WTC11 (cell line): Measurements from ENCODE around the gene AAGAB. TPM values are rescaled to one million over a fixed set of nuclear protein-coding genes. Genes with fewer than 3 reads are reported as not detected.
"Not testable (repeated sequence)": the region's sequence is repeated elsewhere in the genome, so short reads cannot be mapped to it uniquely, and the experiment has no call there.

Source experiments
- ATAC-seq: fragments of 200-7000 bp; cut with Tn5 transposase; 2 replicates; pipeline ENCODE4 v1.10.0; 2021; ENCODE audit warnings: mild to moderate bottlenecking, moderate library complexity
- CTCF ChIA-PET: fragments of 300-600 bp; sonication (Branson Sonifier 250); formaldehyde crosslinking; loops from one replicate; lab custom pipeline; 2021; ENCODE audit warnings: antibody characterized with exemption; lab: Charles Lee
- POLR2A ChIA-PET: fragments of 350-600 bp; sonication (Branson Sonifier 250); formaldehyde crosslinking; loops from one replicate; lab custom pipeline; 2021; ENCODE audit warnings: antibody characterized with exemption; lab: Charles Lee
- DNase-seq: peaks from one replicate; pipeline ENCODE4 v3.0.0; 2021; ENCODE audit warnings: low spot score
- H3K27ac Mint-ChIP-seq: 2 replicates; pipeline ENCODE4 v1.8.0; 2021; ENCODE audit warnings: mixed read lengths
- H3K27me3 Mint-ChIP-seq: 2 replicates; pipeline ENCODE4 v1.8.0; 2021; ENCODE audit warnings: low read depth, mild to moderate bottlenecking, moderate library complexity, mixed read lengths
- H3K36me3 Mint-ChIP-seq: 2 replicates; pipeline ENCODE4 v1.8.0; 2021; ENCODE audit warnings: mixed read lengths
- H3K4me1 Mint-ChIP-seq: 2 replicates; pipeline ENCODE4 v1.8.0; 2022; ENCODE audit warnings: mixed read lengths
- H3K4me3 Mint-ChIP-seq: 2 replicates; pipeline ENCODE4 v1.8.0; 2021; ENCODE audit warnings: mild to moderate bottlenecking, moderate library complexity, mixed read lengths
- H3K9me3 Mint-ChIP-seq: 2 replicates; pipeline ENCODE4 v1.8.0; 2021; ENCODE audit warnings: mixed read lengths
- E2F5 ChIP-seq: sonication (generic); formaldehyde crosslinking; IDR thresholded peaks from 2 replicates; pipeline ENCODE4 v1.8.1; 2022; ENCODE audit warnings: mild to moderate bottlenecking, moderate library complexity, missing genetic modification reagents
- ELF4 ChIP-seq: sonication (generic); formaldehyde crosslinking; IDR thresholded peaks from 2 replicates; pipeline ENCODE4 v1.8.1; 2022; ENCODE audit warnings: low read depth, mild to moderate bottlenecking, moderate library complexity, missing genetic modification reagents
- ESRRA ChIP-seq: sonication (generic); formaldehyde crosslinking; IDR thresholded peaks from 2 replicates; pipeline ENCODE4 v1.8.1; 2022; ENCODE audit warnings: mild to moderate bottlenecking, missing genetic modification reagents, borderline replicate concordance
- FOXP1 ChIP-seq: sonication (generic); formaldehyde crosslinking; IDR thresholded peaks from 2 replicates; pipeline ENCODE4 v1.8.0; 2022; ENCODE audit warnings: missing genetic modification reagents, mild to moderate bottlenecking, moderate library complexity, borderline replicate concordance
- GABPB1 ChIP-seq: sonication (generic); formaldehyde crosslinking; IDR thresholded peaks from 2 replicates; pipeline ENCODE4 v1.8.1; 2023; ENCODE audit warnings: mild to moderate bottlenecking, missing genetic modification reagents
- GRHL2 ChIP-seq: fragments of 250-450 bp; sonication (Bioruptor Pico); IDR thresholded peaks from 2 replicates; pipeline ENCODE4 v1.8.0; 2022; ENCODE audit warnings: mild to moderate bottlenecking, moderate library complexity; ENCODE audit not compliant: insufficient replicate concordance, severe bottlenecking
- HMGA2 ChIP-seq: fragments of 250-450 bp; sonication (Bioruptor Pico); IDR thresholded peaks from 2 replicates; pipeline ENCODE4 v1.4.0; 2021; ENCODE audit warnings: mild to moderate bottlenecking, moderate library complexity
- PRRX2 ChIP-seq: fragments of 250-450 bp; sonication (Bioruptor Pico); IDR thresholded peaks from 2 replicates; pipeline ENCODE4 v1.8.0; 2021; ENCODE audit warnings: mild to moderate bottlenecking
- RORB ChIP-seq: fragments of 250-450 bp; sonication (Bioruptor Pico); IDR thresholded peaks from 2 replicates; pipeline ENCODE4 v1.9.0; 2021; ENCODE audit warnings: mild to moderate bottlenecking
- SMAD4 ChIP-seq: sonication (generic); formaldehyde crosslinking; IDR thresholded peaks from 2 replicates; pipeline ENCODE4 v1.8.0; 2022; ENCODE audit warnings: mild to moderate bottlenecking, missing genetic modification reagents
- SOX15 ChIP-seq: fragments of 250-450 bp; sonication (Bioruptor Pico); IDR thresholded peaks from 2 replicates; pipeline ENCODE4 v1.9.0; 2021; ENCODE audit warnings: mild to moderate bottlenecking
- TCF7 ChIP-seq: sonication (generic); formaldehyde crosslinking; IDR thresholded peaks from 2 replicates; pipeline ENCODE4 v1.8.0; 2022; ENCODE audit warnings: mild to moderate bottlenecking, low read depth, missing genetic modification reagents, moderate library complexity
- TP53 ChIP-seq: sonication (generic); formaldehyde crosslinking; IDR thresholded peaks from 2 replicates; pipeline ENCODE4 v1.8.1; 2023; ENCODE audit warnings: mild to moderate bottlenecking, missing genetic modification reagents
- USF2 ChIP-seq: sonication (generic); formaldehyde crosslinking; IDR thresholded peaks from 2 replicates; pipeline ENCODE4 v1.8.1; 2023; ENCODE audit warnings: mild to moderate bottlenecking, missing genetic modification reagents, moderate library complexity
- ZBTB43 ChIP-seq: sonication (generic); formaldehyde crosslinking; IDR thresholded peaks from 2 replicates; pipeline ENCODE4 v1.8.1; 2023; ENCODE audit warnings: mild to moderate bottlenecking, missing genetic modification reagents
- ZNF232 ChIP-seq: sonication (generic); formaldehyde crosslinking; IDR thresholded peaks from 2 replicates; pipeline ENCODE4 v1.8.0; 2022; ENCODE audit warnings: mild to moderate bottlenecking, missing genetic modification reagents
- ZNF281 ChIP-seq: sonication (generic); formaldehyde crosslinking; IDR thresholded peaks from 2 replicates; pipeline ENCODE4 v1.8.0; 2023; ENCODE audit warnings: mild to moderate bottlenecking, missing genetic modification reagents
- ZNF317 ChIP-seq: sonication (generic); formaldehyde crosslinking; IDR thresholded peaks from 2 replicates; pipeline ENCODE4 v1.8.1; 2023; ENCODE audit warnings: low read depth, mild to moderate bottlenecking, moderate library complexity, missing genetic modification reagents, borderline replicate concordance
- ZNF396 ChIP-seq: fragments of 250-450 bp; sonication (Bioruptor Pico); IDR thresholded peaks from 2 replicates; pipeline ENCODE4 v1.8.0; 2021; ENCODE audit warnings: mild to moderate bottlenecking, moderate library complexity, borderline replicate concordance
- ZSCAN18 ChIP-seq: fragments of 250-450 bp; sonication (Bioruptor Pico); IDR thresholded peaks from 2 replicates; pipeline ENCODE4 v2.1.2; 2022; ENCODE audit warnings: mild to moderate bottlenecking, moderate library complexity
- total RNA-seq: library from RNA; stranded (reverse); gene quantifications from 3 replicates; pipeline ENCODE4 v1.2.3, GENCODE V29; 2021

AAGAB gene
- total RNA-seq, 1 experiment from 2014 or later, result 41.7 TPM

GRCh38 chr15:67259379-67259778 is 4.9 kb upstream of the AAGAB start:
- peaks cover 12% of the 10 kb centered on the region for H3K4me1 Mint-ChIP-seq
- ATAC-seq (no peak), DNase-seq (no peak)
- no peaks in the 10 kb centered on the region for H3K36me3 Mint-ChIP-seq
- H3K9me3 Mint-ChIP-seq, result no peaks in the 10 kb centered on the region
- H3K27ac Mint-ChIP-seq, result no peak overlapping the region
- peaks cover 25% of the 10 kb centered on the region for H3K27me3 Mint-ChIP-seq
- no peak overlapping the region for H3K4me3 Mint-ChIP-seq
- CTCF ChIA-PET, result no interaction called here
- POLR2A ChIA-PET, result no interaction called here
- TF ChIP-seq SMAD4 (CRISPR knock-in tag), result no peak
- TF ChIP-seq ZNF317, result no peak
- TF ChIP-seq TCF7 (CRISPR knock-in tag), result no peak
- TF ChIP-seq ESRRA (CRISPR knock-in tag), result no peak
- TF ChIP-seq GRHL2 (CRISPR knock-in tag), result no peak
- TF ChIP-seq ZNF232 (CRISPR knock-in tag), result no peak
- no peak for TF ChIP-seq PRRX2
- no peak for TF ChIP-seq SOX15 (CRISPR knock-in tag)
- TF ChIP-seq TP53 (CRISPR knock-in tag), result no peak
- no peak for TF ChIP-seq ZNF396 (CRISPR knock-in tag)
- no peak for TF ChIP-seq ELF4
- no peak for TF ChIP-seq ZSCAN18 (CRISPR knock-in tag)
- no peak for TF ChIP-seq RORB (CRISPR knock-in tag)
- no peak for TF ChIP-seq HMGA2 (CRISPR knock-in tag)
- no peak for TF ChIP-seq E2F5 (CRISPR knock-in tag)
- no peak for TF ChIP-seq USF2 (CRISPR knock-in tag)
- TF ChIP-seq FOXP1 (CRISPR knock-in tag), result no peak
- TF ChIP-seq GABPB1 (CRISPR knock-in tag), result no peak
- no peak for TF ChIP-seq ZNF281 (CRISPR knock-in tag)
- no peak for TF ChIP-seq ZBTB43 (CRISPR knock-in tag)

GRCh38 chr15:67258412-67258811 is 4.0 kb upstream of the AAGAB start:
- CTCF ChIA-PET, ATAC-seq, H3K4me3 Mint-ChIP-seq, H3K27ac Mint-ChIP-seq, H3K9me3 Mint-ChIP-seq, DNase-seq, H3K36me3 Mint-ChIP-seq: not testable (repeated sequence)
- POLR2A ChIA-PET, result interaction anchor here (0.7 kb wide), 2 partner anchors 15 to 99 kb away, joined by 3 read pairs; no protein-coding TSS in a partner anchor
- peaks cover 25% of the 10 kb centered on the region for H3K27me3 Mint-ChIP-seq
- H3K4me1 Mint-ChIP-seq, result peaks cover 13% of the 10 kb centered on the region
